OCI-LY7 (cell line): ENCODE data around the gene RNASEH1.

Experiments
- CTCF ChIP-seq: fragments of 200-600 bp; sonication (generic); conservative IDR thresholded peaks from 2 replicates; pipeline ENCODE4 v1.5.1; 2014; ENCODE audit warnings: mild to moderate bottlenecking, antibody characterized with exemption, low read length, moderate library complexity, mixed read lengths
- EZH2phosphoT487 ChIP-seq: fragments of 200-600 bp; sonication (generic); IDR thresholded peaks from 2 replicates; pipeline ENCODE4 v1.6.1; 2018; ENCODE audit warnings: low read depth, borderline replicate concordance, mild to moderate bottlenecking, mixed run types, antibody characterized with exemption, low read length, moderate library complexity, mixed read lengths

GRCh38 chr2:3503483-3503882 lies 54.6 kb downstream of the RNASEH1 start:
- TF ChIP-seq CTCF (no peak), EZH2phosphoT487 (no peak)
